BLaER1 (cell line): ENCODE measurements around the gene MPPED1.

Experiments used
- H3K27ac ChIP-seq: shearing (Covaris generic); formaldehyde crosslinking; 2 replicates; pipeline ENCODE4 v1.8.1; 2022
- H3K27me3 ChIP-seq: shearing (Covaris generic); formaldehyde crosslinking; 2 replicates; pipeline ENCODE4 v1.8.1; 2022
- H3K36me3 ChIP-seq: shearing (Covaris generic); formaldehyde crosslinking; 2 replicates; pipeline ENCODE4 v1.8.1; 2022
- H3K4me1 ChIP-seq: shearing (Covaris generic); formaldehyde crosslinking; 2 replicates; pipeline ENCODE4 v1.8.1; 2022
- H3K4me2 ChIP-seq: shearing (Covaris generic); formaldehyde crosslinking; 2 replicates; pipeline ENCODE4 v1.8.1; 2022
- H3K4me3 ChIP-seq: shearing (Covaris generic); formaldehyde crosslinking; 2 replicates; pipeline ENCODE4 v1.8.1; 2022
- H3K9ac ChIP-seq: shearing (Covaris generic); formaldehyde crosslinking; 2 replicates; pipeline ENCODE4 v1.8.1; 2022
- H3K9me3 ChIP-seq: shearing (Covaris generic); formaldehyde crosslinking; 2 replicates; pipeline ENCODE4 v1.8.1; 2022
- H4K20me1 ChIP-seq: shearing (Covaris generic); formaldehyde crosslinking; 2 replicates; pipeline ENCODE4 v1.8.1; 2022
- Cebpa-rat ChIP-seq: shearing (Covaris generic); IDR thresholded peaks from 2 replicates; pipeline ENCODE4 v1.8.1; 2022

Gene MPPED1

GRCh38 chr22:43408009-43408408 lies 3.8 kb upstream of the MPPED1 start:
- Histone ChIP-seq H3K9me3 (no peaks in the 10 kb centered on the region), H3K27me3 (peaks cover 37% of the 10 kb centered on the region), H3K4me3 (no peak overlapping the region), H3K27ac (no peak overlapping the region), H3K4me2 (no peak overlapping the region), H3K36me3 (no peaks in the 10 kb centered on the region), H3K4me1 (peaks cover 4% of the 10 kb centered on the region; the same call in 1 of the 2 replicates), H4K20me1 (no peaks in the 10 kb centered on the region), H3K9ac (no peak overlapping the region)
- TF ChIP-seq Cebpa-rat: no peak

DNA sequence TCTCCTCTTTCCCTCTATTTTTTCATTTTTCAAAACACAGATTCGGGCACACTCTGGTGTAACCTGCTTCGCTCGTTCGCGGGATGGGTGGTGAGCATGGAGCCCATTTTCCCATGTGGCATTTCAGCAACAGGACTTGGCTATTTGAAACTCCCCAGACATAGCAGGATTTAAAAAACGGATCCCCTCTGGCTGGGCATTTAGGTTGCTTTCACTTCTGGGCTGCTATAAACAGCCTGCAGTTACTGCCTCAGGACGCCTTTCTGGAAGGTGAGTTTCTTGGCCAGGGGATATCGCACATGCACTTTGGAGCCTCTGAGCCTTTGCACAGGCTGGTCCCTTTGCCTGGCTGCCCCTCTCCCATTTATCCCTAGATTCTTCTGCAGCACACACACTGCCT lies 2.8 kb upstream of the MPPED1 start:
- Histone ChIP-seq H3K4me1 (no peaks in the 10 kb centered on the region), H3K9ac (no peak overlapping the region), H4K20me1 (no peaks in the 10 kb centered on the region), H3K9me3 (no peaks in the 10 kb centered on the region), H3K4me3 (no peak overlapping the region), H3K27ac (no peak overlapping the region), H3K4me2 (no peak overlapping the region), H3K27me3 (peaks cover 45% of the 10 kb centered on the region), H3K36me3 (no peaks in the 10 kb centered on the region)
- no peak for TF ChIP-seq Cebpa-rat

GRCh38 chr22:43409800-43410199 lies 2.0 kb upstream of the MPPED1 start:
- H3K4me3 ChIP-seq: no peak overlapping the region
- H3K36me3 ChIP-seq: no peaks in the 10 kb centered on the region
- no peak for TF ChIP-seq Cebpa-rat
- no peaks in the 10 kb centered on the region for H4K20me1 ChIP-seq
- H3K9ac ChIP-seq: no peak overlapping the region
- no peak overlapping the region for H3K4me2 ChIP-seq
- H3K9me3 ChIP-seq: no peaks in the 10 kb centered on the region
- no peak overlapping the region for H3K27ac ChIP-seq
- H3K27me3 ChIP-seq: peaks cover 50% of the 10 kb centered on the region
- H3K4me1 ChIP-seq: no peaks in the 10 kb centered on the region

GRCh38 chr22:43411040-43411868 lies 560 bp upstream of the MPPED1 start:
- H3K4me1 ChIP-seq: no peaks in the 10 kb centered on the region
- no peaks in the 10 kb centered on the region for H4K20me1 ChIP-seq
- no peak overlapping the region for H3K4me2 ChIP-seq
- peaks cover 50% of the 10 kb centered on the region for H3K27me3 ChIP-seq
- no peak overlapping the region for H3K27ac ChIP-seq
- no peak overlapping the region for H3K4me3 ChIP-seq
- no peaks in the 10 kb centered on the region for H3K36me3 ChIP-seq
- no peak for TF ChIP-seq Cebpa-rat
- no peaks in the 10 kb centered on the region for H3K9me3 ChIP-seq
- no peak overlapping the region for H3K9ac ChIP-seq

DNA sequence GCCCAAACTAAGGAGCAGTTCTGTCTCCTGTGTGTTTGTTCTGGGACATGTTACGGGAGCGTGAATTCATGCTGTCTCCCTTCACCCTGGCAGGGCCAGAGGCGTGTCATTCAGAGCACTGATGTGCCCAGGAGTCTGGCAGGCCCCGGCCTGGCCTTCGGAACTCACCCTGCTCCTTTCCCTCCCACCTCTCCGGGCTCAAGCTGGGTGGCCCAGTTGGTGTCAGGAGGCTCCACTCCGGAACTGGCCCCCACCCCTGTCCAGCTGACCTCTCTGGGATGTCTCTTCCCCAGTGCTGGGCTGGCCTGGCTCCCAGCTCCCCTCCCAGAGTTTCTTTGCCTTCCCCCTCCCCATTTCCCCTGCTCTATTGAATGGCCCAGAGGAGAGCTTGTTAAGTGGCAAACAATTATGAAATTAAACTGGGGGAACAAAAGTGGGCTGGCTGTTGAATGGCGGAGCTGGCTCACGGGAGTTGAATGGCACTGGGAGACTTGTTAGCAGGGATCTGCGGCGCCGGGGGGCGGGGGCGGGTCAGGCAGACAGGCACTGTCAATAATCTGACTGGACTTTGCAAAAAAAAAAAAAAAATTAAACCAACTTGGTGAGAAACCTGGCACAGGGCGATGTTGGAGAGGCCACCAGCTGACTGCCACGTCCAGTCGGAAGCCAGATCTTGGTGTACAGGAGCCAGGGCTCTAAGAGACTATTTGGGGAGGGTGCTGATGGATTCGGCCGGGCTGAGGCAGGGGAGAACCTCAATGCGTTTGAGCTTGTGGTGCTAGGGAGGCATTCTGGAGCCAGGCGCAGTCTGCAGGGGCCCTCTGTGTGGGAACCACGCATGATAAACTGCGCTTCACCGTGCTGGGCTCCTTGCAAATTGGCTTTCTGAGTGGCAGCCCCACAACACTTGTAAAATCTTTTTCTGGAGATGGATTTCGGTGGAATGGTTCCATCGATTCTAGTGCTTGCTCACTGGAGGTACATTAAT lies 1.3 kb downstream of the MPPED1 start:
- Histone ChIP-seq H3K27ac (no peak overlapping the region), H3K9me3 (no peaks in the 10 kb centered on the region), H3K4me1 (no peaks in the 10 kb centered on the region), H4K20me1 (no peaks in the 10 kb centered on the region), H3K36me3 (no peaks in the 10 kb centered on the region), H3K4me2 (no peak overlapping the region), H3K4me3 (no peak overlapping the region), H3K27me3 (peaks cover 50% of the 10 kb centered on the region), H3K9ac (no peak overlapping the region)
- TF ChIP-seq Cebpa-rat: no peak

DNA sequence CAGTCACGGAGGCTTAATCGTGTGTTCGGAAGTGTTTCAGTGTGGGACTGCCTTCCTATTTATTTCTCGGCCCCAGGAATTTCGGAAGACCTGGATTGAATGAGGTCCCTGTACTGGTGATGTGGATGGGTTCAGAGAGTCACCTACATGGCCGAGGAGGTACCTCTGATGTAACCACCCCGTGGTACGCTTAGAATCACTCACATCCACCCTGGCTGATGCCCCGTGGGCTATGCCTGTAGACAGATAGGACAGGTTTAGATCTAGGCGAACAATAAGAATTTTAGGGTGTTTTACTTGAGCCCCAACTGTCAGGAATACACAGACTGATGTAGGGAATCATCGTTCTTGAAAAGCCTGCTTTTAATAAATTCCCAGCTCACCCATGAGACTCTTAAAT lies 2.0 kb downstream of the MPPED1 start:
- Histone ChIP-seq H3K9ac (no peak overlapping the region), H3K4me1 (peaks cover 5% of the 10 kb centered on the region), H3K36me3 (no peaks in the 10 kb centered on the region), H3K27ac (no peak overlapping the region), H3K27me3 (peaks cover 50% of the 10 kb centered on the region), H4K20me1 (no peaks in the 10 kb centered on the region), H3K4me3 (no peak overlapping the region), H3K4me2 (no peak overlapping the region), H3K9me3 (no peaks in the 10 kb centered on the region)
- no peak for TF ChIP-seq Cebpa-rat

- no peak overlapping the region for H3K27ac ChIP-seq
- peaks cover 36% of the 10 kb centered on the region for H3K27me3 ChIP-seq
- H3K4me1 ChIP-seq: peaks cover 10% of the 10 kb centered on the region
- H3K36me3 ChIP-seq: no peaks in the 10 kb centered on the region
- H3K4me2 ChIP-seq: no peak overlapping the region
- H3K9ac ChIP-seq: no peak overlapping the region
- H3K9me3 ChIP-seq: no peaks in the 10 kb centered on the region
- H3K4me3 ChIP-seq: no peak overlapping the region
- no peak for TF ChIP-seq Cebpa-rat
- no peaks in the 10 kb centered on the region for H4K20me1 ChIP-seq
Measured at GRCh38 chr22:43415681-43416080, 3.9 kb downstream of the MPPED1 start.

DNA sequence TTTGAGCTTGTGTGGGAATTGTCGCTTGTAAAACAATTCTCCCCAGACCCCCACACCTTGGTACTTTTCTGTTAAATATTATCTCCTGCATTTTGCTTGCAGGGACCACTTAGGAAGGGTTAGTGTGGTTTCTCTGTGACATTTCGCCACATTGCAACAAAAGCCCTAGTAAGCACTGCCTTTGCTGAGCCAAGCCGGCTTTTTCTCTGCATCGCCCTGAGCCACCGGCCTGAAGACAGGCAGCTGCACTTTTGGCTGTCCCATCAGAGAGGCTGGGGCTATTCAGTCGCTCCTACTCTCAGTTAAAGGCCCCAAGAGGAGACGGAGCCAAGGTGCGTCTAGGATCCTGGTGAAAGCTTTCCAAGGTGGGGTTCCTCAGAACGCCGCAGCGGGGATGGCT lies 5.7 kb downstream of the MPPED1 start:
- Histone ChIP-seq H3K9ac (no peak overlapping the region), H3K9me3 (no peaks in the 10 kb centered on the region), H3K36me3 (no peaks in the 10 kb centered on the region), H4K20me1 (no peaks in the 10 kb centered on the region), H3K4me2 (no peak overlapping the region), H3K27ac (no peak overlapping the region), H3K4me3 (no peak overlapping the region), H3K27me3 (peaks cover 18% of the 10 kb centered on the region), H3K4me1 (peaks cover 10% of the 10 kb centered on the region)
- TF ChIP-seq Cebpa-rat: no peak

DNA sequence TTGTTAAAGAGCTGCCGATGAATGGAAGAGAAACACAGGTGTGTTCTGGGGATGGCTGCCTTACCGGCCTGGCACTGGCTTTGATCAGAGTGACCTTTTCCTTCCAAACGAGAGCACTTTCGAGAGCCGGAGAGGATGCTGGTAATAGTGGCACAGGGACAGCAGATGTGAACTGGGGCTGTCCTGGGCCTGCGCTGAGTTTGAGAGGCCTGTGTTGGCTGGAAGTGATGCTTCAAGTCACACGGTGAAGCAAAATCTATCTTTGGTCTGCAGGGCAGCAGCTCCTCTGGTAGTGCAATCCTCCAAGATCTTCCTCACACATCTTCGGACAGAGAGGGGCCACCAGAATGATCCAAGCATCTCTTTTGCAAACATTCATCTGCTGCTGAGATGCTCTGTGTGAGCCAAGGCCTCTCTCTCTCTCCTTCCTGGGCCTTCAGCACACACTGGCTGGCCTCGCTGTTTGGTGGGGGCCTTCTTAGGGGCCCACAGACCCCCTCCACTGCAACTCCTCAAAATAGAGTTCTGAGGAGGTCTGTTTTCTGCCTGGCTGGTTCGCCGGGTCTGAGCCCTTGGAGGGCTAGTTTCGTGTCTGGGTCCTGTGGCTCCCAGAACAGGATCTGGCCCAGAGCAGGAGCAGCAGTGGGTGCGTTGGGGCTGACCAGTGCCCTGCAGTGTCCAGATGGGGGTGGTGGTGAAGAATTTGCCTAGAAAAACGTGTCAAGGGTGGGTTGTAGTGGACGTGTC lies 6.4 kb downstream of the MPPED1 start:
- H3K4me2 ChIP-seq: peak overlapping the region; percentile 16; the same call in 1 of the 2 replicates
- peaks cover 10% of the 10 kb centered on the region for H3K4me1 ChIP-seq
- H3K27me3 ChIP-seq: peaks cover 11% of the 10 kb centered on the region
- no peaks in the 10 kb centered on the region for H4K20me1 ChIP-seq
- H3K9ac ChIP-seq: no peak overlapping the region
- no peaks in the 10 kb centered on the region for H3K36me3 ChIP-seq
- TF ChIP-seq Cebpa-rat: no peak
- H3K4me3 ChIP-seq: no peak overlapping the region
- no peaks in the 10 kb centered on the region for H3K9me3 ChIP-seq
- no peak overlapping the region for H3K27ac ChIP-seq
